BJ (cell line): Measurements from ENCODE around the gene MEAF6. TPM values are rescaled to one million over a fixed set of nuclear protein-coding genes. Genes with fewer than 3 reads are reported as not detected.

Experiments
- CTCF ChIA-PET: fragments of 350-600 bp; formaldehyde crosslinking; extraction: SDS; loops from one replicate; lab custom pipeline; 2021; ENCODE audit warnings: antibody characterized with exemption, inconsistent platforms; lab: Yijun Ruan, JAX
- POLR2A ChIA-PET: fragments of 300-600 bp; sonication (Branson Sonifier 250); formaldehyde crosslinking; extraction: SDS; loops from one replicate; lab custom pipeline; 2021; ENCODE audit warnings: antibody characterized with exemption; lab: Charles Lee
- DNase-seq: peaks from one replicate; pipeline ENCODE4 v3.0.0-alpha.2; 2011; ENCODE audit warnings: low read depth
- H3K27me3 ChIP-seq: 2 replicates; pipeline ENCODE4 v1.6.0; 2011; ENCODE audit warnings: low read length; ENCODE audit not compliant: control insufficient read depth, insufficient read depth
- H3K36me3 ChIP-seq: 2 replicates; pipeline ENCODE4 v1.5.1; 2011; ENCODE audit warnings: low read length; ENCODE audit not compliant: control insufficient read depth, insufficient read depth
- H3K4me3 ChIP-seq: 2 replicates; pipeline ENCODE4 v1.5.1; 2011; ENCODE audit warnings: low read depth, mild to moderate bottlenecking, control low read depth, low read length
- CTCF ChIP-seq: IDR thresholded peaks from 2 replicates; pipeline ENCODE4 v1.5.1; 2011; ENCODE audit warnings: low read depth, mild to moderate bottlenecking, control low read depth, inconsistent platforms, low read length, moderate library complexity; ENCODE audit not compliant: insufficient read depth
- polyA plus RNA-seq: library from polyadenylated mRNA; depleted of rRNA; stranded (reverse); fragments of >200 nt; gene quantifications from 2 replicates; pipeline ENCODE4 v1.2.3, GENCODE V29; 2011

Gene MEAF6
- polyA plus RNA-seq, 1 experiment, result 43.1 TPM

GRCh38 chr1:37476087-37476452, 38.5 kb downstream of the MEAF6 start:
- no peak for TF ChIP-seq CTCF
- Histone ChIP-seq H3K4me3 (peak overlapping the region; percentile 75), H3K27me3 (no peaks in the 10 kb centered on the region), H3K36me3 (peaks cover 13% of the 10 kb centered on the region)
- no peak for DNase-seq
- ChIA-PET CTCF (interaction anchor here (0.5 to 10.0 kb wide), 7 partner anchors 11 to 402 kb away, joined by 3 to 116 read pairs (median 4); partner anchors contain the start of gene MEAF6), POLR2A (no interaction called here)

GRCh38 chr1:37475380-37476086, 39.0 kb downstream of the MEAF6 start:
- H3K4me3 ChIP-seq, result peak overlapping the region; percentile 75
- POLR2A ChIA-PET, result interaction anchor here (1.0 kb wide), 1 partner anchor 39 kb away, joined by 5 read pairs; the partner anchor contains the start of gene MEAF6
- H3K36me3 ChIP-seq, result peaks cover 8% of the 10 kb centered on the region
- TF ChIP-seq CTCF, result no peak
- CTCF ChIA-PET, result interaction anchor here (0.5 to 10.0 kb wide), 7 partner anchors 11 to 402 kb away, joined by 3 to 116 read pairs (median 4); partner anchors contain the start of gene MEAF6
- DNase-seq, result no peak
- no peaks in the 10 kb centered on the region for H3K27me3 ChIP-seq

GRCh38 chr1:37474697-37475379, 39.7 kb downstream of the MEAF6 start:
- H3K36me3 ChIP-seq, result peaks cover 2% of the 10 kb centered on the region; the same call in 1 of the 2 replicates
- peak overlapping the region; percentile 75 for H3K4me3 ChIP-seq
- POLR2A ChIA-PET, result interaction anchor here (1.0 kb wide), 1 partner anchor 40 kb away, joined by 5 read pairs; the partner anchor contains the start of gene MEAF6
- no peak for TF ChIP-seq CTCF
- DNase-seq, result no peak
- no peaks in the 10 kb centered on the region for H3K27me3 ChIP-seq
- CTCF ChIA-PET, result interaction anchor here (0.5 to 10.0 kb wide), 4 partner anchors 8 to 207 kb away, joined by 3 to 116 read pairs (median 22); no protein-coding TSS in a partner anchor

- peak within 1 kb of the TSS; percentile 75 for H3K4me3 ChIP-seq
- ChIA-PET POLR2A (interaction anchor here (0.6 kb wide), 1 partner anchor 1747 kb away, joined by 7 read pairs; no protein-coding TSS in a partner anchor), CTCF (interaction anchor here (0.5 to 10.0 kb wide), 3 partner anchors 9 to 19 kb away, joined by 3 to 116 read pairs (median 41); no protein-coding TSS in a partner anchor)
- H3K27me3 ChIP-seq, result no peaks in the 10 kb centered on the region
- TF ChIP-seq CTCF, result no peak
- peaks cover 2% of the 10 kb centered on the region; the same call in 1 of the 2 replicates for H3K36me3 ChIP-seq
- DNase-seq, result no peak
These were observed 40.4 kb downstream of the MEAF6 start, which contains the start of gene ZC3H12A for GRCh38 chr1:37474046-37474696. Gene ZC3H12A (plus strand): TSS chr1:37474580. CDS start chr1:37475497, 917 bp downstream.
